Prostate gland (tissue), 2 donors: ENCODE results near the gene ANGPTL2.

Experiments used
- CTCF ChIP-seq, 4 experiments: fragments of 200-600 bp in 2 of 4; fragments of 450-650 bp in 2 of 4; sonication (generic) in 2 of 4; IDR thresholded peaks; 1 replicate in 3 of 4; 2 replicates in 1 of 4; pipeline ENCODE4 v1.5.1; 2016 to 2019; ENCODE audit warnings: antibody characterized with exemption in 4 of 4, mild to moderate bottlenecking in 2 of 4, moderate library complexity in 2 of 4
- POLR2A ChIP-seq: fragments of 450-650 bp; IDR thresholded peaks from one replicate; pipeline ENCODE4 v1.6.1; 2016; ENCODE audit warnings: antibody characterized with exemption, mild to moderate bottlenecking
- POLR2AphosphoS5 ChIP-seq: sonication (generic); formaldehyde crosslinking; IDR thresholded peaks from one replicate; pipeline ENCODE4 v1.6.1; 2017; ENCODE audit warnings: antibody characterized with exemption

- no peak for TF ChIP-seq CTCF (IDR thresholded peaks at IDR 0.05)
- no peak for TF ChIP-seq POLR2AphosphoS5
- TF ChIP-seq POLR2A, result no peak
Observed at GRCh38 chr9:127085186-127085585, 37.2 kb downstream of the ANGPTL2 start.
